Ascending aorta (tissue), 2 donors: ENCODE results near the gene SERPINI1. TPM values are rescaled to one million over a fixed set of nuclear protein-coding genes. Genes with fewer than 3 reads are reported as not detected.
"Not testable (repeated sequence)": the region's sequence is repeated elsewhere in the genome, so short reads cannot be mapped to it uniquely, and the experiment has no call there.

Experiments
- DNase-seq, 2 donors: peaks; one replicate each; pipeline ENCODE4 v3.0.0-alpha.2; 2019; ENCODE audit warnings: low spot score in 2 of 2
- H3K27ac ChIP-seq, 2 donors: fragments of 200-600 bp; sonication (generic); one replicate each; pipeline ENCODE4 v1.5.1; 2016 to 2017; ENCODE audit warnings: mild to moderate bottlenecking in 1 of 2
- H3K27me3 ChIP-seq: fragments of 200-600 bp; sonication (generic); one replicate; pipeline ENCODE4 v1.5.1; 2017
- H3K36me3 ChIP-seq, 2 donors: fragments of 200-600 bp; sonication (generic); one replicate each; pipeline ENCODE4 v1.5.1; 2016
- H3K4me1 ChIP-seq, 2 donors: fragments of 200-600 bp; sonication (generic); one replicate each; pipeline ENCODE4 v1.5.1; 2016 to 2017; ENCODE audit warnings: mild to moderate bottlenecking in 1 of 2
- H3K4me3 ChIP-seq, 2 donors: fragments of 200-600 bp; sonication (generic); one replicate each; pipeline ENCODE4 v1.5.1; 2016 to 2017; ENCODE audit warnings: mild to moderate bottlenecking in 1 of 2
- H3K9me3 ChIP-seq, 2 donors: fragments of 200-600 bp; sonication (generic); one replicate each; pipeline ENCODE4 v1.5.1; 2016
- intact Hi-C: fragments of 100-400 bp; cut with DNase I; formaldehyde crosslinking; loops from one replicate; pipeline ENCODE4 v1.15.1; 2023
- total RNA-seq: library from RNA; depleted of rRNA; stranded (reverse); fragments of >200 nt; gene quantifications from one replicate; pipeline ENCODE4 v1.1.0, GENCODE V29; 2016
- TF ChIP-seq, protein P1 (sequence below), 3 experiments: fragments of 200-600 bp in 2 of 3; fragments of 450-650 bp in 1 of 3; sonication (generic) in 2 of 3; IDR thresholded peaks; one replicate each; pipeline ENCODE4 v1.5.1; 2016 to 2019; ENCODE audit warnings: antibody characterized with exemption in 3 of 3, mild to moderate bottlenecking in 1 of 3, moderate library complexity in 1 of 3

The SERPINI1 gene
- total RNA-seq, 1 donor from 2014 or later, result 6.3 TPM

DNA sequence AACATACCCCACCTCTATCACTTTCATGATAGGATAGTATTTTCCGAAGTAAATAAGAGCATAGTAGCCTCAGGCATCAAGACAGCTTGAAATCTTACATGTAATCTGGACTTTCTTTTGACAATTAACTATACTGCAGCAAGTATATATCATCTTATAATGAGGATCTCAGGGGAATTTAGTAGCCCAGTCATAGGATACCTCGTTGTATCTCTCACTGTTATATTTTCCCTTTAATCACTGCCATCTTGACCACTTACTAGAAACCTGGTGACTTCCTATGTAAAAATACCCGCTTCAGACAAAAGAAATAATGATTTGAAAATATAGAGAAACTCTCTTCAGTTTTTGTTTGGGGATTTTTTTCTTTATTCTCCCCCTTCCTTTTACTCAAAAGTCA, 88.2 kb downstream of the SERPINI1 start:
- TF ChIP-seq, protein P1, sequence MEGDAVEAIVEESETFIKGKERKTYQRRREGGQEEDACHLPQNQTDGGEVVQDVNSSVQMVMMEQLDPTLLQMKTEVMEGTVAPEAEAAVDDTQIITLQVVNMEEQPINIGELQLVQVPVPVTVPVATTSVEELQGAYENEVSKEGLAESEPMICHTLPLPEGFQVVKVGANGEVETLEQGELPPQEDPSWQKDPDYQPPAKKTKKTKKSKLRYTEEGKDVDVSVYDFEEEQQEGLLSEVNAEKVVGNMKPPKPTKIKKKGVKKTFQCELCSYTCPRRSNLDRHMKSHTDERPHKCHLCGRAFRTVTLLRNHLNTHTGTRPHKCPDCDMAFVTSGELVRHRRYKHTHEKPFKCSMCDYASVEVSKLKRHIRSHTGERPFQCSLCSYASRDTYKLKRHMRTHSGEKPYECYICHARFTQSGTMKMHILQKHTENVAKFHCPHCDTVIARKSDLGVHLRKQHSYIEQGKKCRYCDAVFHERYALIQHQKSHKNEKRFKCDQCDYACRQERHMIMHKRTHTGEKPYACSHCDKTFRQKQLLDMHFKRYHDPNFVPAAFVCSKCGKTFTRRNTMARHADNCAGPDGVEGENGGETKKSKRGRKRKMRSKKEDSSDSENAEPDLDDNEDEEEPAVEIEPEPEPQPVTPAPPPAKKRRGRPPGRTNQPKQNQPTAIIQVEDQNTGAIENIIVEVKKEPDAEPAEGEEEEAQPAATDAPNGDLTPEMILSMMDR (IDR thresholded peaks at IDR 0.05), result no peak
- Histone ChIP-seq H3K4me1 (no peaks in the 10 kb centered on the region), H3K4me3 (no peak overlapping the region), H3K27ac (no peak overlapping the region), H3K27me3 (no peaks in the 10 kb centered on the region), H3K9me3 (no peaks in the 10 kb centered on the region), H3K36me3 (no peaks in the 10 kb centered on the region)
- intact Hi-C loops, result no loop called here
- DNase-seq, result no peak

DNA sequence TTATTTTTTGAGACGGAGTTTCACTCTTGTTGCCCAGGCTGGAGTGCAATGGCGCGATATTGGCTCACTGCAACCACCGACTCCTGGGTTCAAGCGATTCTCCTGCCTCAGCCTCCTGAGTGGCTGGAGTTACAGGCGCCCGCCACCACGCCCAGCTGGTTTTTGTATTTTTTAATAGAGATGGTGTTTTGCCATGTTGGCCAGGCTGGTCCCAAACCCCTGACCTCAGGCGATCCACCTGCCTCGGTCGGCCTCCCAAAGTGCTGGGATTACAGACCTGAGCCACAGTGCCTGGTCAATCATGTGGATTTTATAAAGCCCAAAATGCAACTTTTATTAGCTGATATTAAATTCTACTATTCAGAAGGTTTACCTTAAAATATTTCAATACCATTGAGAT, 92.1 kb downstream of the SERPINI1 start:
- H3K27ac ChIP-seq, H3K36me3 ChIP-seq, DNase-seq, H3K4me3 ChIP-seq, intact Hi-C loops, H3K9me3 ChIP-seq, H3K27me3 ChIP-seq, H3K4me1 ChIP-seq: not testable (repeated sequence)

DNA sequence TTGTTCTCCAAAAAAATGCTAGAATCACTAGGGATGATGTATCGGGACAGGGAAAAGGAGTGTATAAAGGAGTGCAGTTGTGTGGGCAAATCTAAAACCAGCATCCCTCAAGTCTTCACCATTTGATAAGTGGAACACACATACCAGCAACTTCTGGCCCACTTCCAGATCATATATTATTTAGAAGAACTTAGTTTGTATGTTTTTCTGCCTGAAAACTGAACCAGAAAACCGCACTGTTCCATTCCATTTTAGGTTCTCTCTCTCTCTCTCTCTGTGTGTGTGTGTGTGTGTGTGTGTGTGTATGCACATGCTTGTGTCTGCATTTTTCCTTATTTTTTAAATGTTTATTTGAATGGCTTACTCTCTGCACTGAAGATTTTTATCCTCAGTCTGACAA, 93.5 kb downstream of the SERPINI1 start:
- Histone ChIP-seq H3K9me3 (no peaks in the 10 kb centered on the region), H3K36me3 (no peaks in the 10 kb centered on the region), H3K27ac (no peak overlapping the region), H3K4me3 (no peak overlapping the region), H3K27me3 (peaks cover 5% of the 10 kb centered on the region), H3K4me1 (no peaks in the 10 kb centered on the region)
- intact Hi-C loops, result no loop called here
- TF ChIP-seq, protein P1 (IDR thresholded peaks at IDR 0.05), result no peak
- no peak for DNase-seq

GRCh38 chr3:167830007-167830406, 94.5 kb downstream of the SERPINI1 start:
- Histone ChIP-seq H3K4me1 (no peaks in the 10 kb centered on the region), H3K27ac (no peak overlapping the region), H3K4me3 (no peak overlapping the region), H3K9me3 (no peaks in the 10 kb centered on the region), H3K27me3 (peaks cover 5% of the 10 kb centered on the region), H3K36me3 (no peaks in the 10 kb centered on the region)
- TF ChIP-seq, protein P1 (IDR thresholded peaks at IDR 0.05), result no peak
- DNase-seq, result no peak
- intact Hi-C loops, result no loop called here

DNA sequence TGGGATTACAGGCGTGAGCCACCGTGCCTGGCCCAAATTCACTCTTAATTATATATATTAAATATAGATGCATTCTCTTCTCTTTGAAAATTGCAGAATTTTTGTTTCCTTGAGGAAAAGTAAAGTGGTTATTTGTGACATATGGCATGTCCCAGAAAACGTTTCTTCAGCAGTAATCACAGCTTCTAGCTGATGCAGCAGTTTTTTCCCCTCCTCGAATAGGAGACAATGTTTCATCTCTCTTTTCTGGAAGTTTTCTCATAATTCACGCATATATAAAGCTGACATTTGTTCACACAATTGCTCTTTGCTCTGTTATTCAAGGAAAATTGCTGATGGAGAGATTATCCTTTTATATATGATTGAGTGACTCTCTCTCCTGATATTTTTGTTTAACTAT, 99.8 kb downstream of the SERPINI1 start:
- TF ChIP-seq, protein P1 (IDR thresholded peaks at IDR 0.05), result no peak
- no peak for DNase-seq
- Histone ChIP-seq H3K27ac (no peak overlapping the region), H3K36me3 (no peaks in the 10 kb centered on the region), H3K9me3 (no peaks in the 10 kb centered on the region), H3K4me3 (no peak overlapping the region), H3K4me1 (no peaks in the 10 kb centered on the region), H3K27me3 (peaks cover 5% of the 10 kb centered on the region)
- intact Hi-C loops, result no loop called here

DNA sequence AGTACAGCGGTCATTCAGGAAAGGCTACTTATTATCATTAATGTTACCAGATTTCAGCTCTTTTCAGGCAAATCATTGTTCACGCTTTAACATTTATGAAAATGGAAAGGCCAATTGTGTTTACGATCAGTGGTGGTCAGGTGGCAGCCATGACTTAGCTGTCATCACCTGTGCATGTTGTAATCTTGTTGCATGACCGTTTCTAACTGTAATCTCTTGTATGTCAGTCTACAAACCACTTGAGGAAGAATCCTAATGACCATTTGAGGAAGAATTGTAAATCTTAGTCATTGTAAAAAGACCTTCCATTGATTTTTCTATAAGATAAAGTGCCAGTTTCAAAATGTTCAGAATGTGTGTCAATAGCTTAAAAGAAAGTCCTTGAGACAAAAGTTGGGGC, 100.4 kb downstream of the SERPINI1 start:
- H3K36me3 ChIP-seq, result no peaks in the 10 kb centered on the region
- TF ChIP-seq, protein P1 (IDR thresholded peaks at IDR 0.05), result no peak
- H3K9me3 ChIP-seq, result no peaks in the 10 kb centered on the region
- DNase-seq, result no peak
- intact Hi-C loops, result no loop called here
- H3K4me3 ChIP-seq, result no peak overlapping the region
- no peak overlapping the region for H3K27ac ChIP-seq
- no peaks in the 10 kb centered on the region for H3K4me1 ChIP-seq
- H3K27me3 ChIP-seq, result peaks cover 5% of the 10 kb centered on the region
